PC-3 (cell line): ENCODE data around the gene GRM1. TPM values are rescaled to one million over a fixed set of nuclear protein-coding genes. Genes with fewer than 3 reads are reported as not detected.
A peak's percentile ranks its signal among the peaks of the same experiment; 100 is the strongest.

Source experiments
- ATAC-seq: fragments of 200-7000 bp; cut with Tn5 transposase; 2 replicates; pipeline ENCODE4 v1.9.1; 2020; ENCODE audit warnings: mild to moderate bottlenecking, moderate library complexity
- BruUV-seq: library from RNA; stranded (reverse); fragments of 400-500 nt; replicated peaks from 2 replicates; lab custom pipeline; 2021; lab: Mats Ljungman, UMichigan
- CTCF ChIA-PET: fragments of 300-600 bp; sonication (Branson Sonifier 250); formaldehyde crosslinking; loops from one replicate; lab custom pipeline; 2022; ENCODE audit warnings: antibody characterized with exemption; lab: Charles Lee
- POLR2A ChIA-PET: fragments of 300-600 bp; sonication (Branson Sonifier 250); formaldehyde crosslinking; loops from one replicate; lab custom pipeline; 2022; ENCODE audit warnings: antibody characterized with exemption; ENCODE audit not compliant: unreplicated experiment; lab: Charles Lee
- DNase-seq: peaks from one replicate; pipeline ENCODE4 v3.0.0-alpha.2; 2015
- H2AFZ ChIP-seq: fragments of 300-600 bp; sonication (generic); 2 replicates; pipeline ENCODE4 v1.6.0; 2016; ENCODE audit warnings: antibody characterized with exemption, low read length
- H3F3A ChIP-seq: fragments of 300-600 bp; sonication (generic); one replicate; pipeline ENCODE4 v1.6.0; 2017; ENCODE audit warnings: antibody characterized with exemption, low read length, control low read depth, mild to moderate bottlenecking; ENCODE audit not compliant: unreplicated experiment
- H3K27ac ChIP-seq: fragments of 300-600 bp; sonication (generic); 2 replicates; pipeline ENCODE4 v1.5.1; 2016; ENCODE audit warnings: mild to moderate bottlenecking, low read length
- H3K27me3 ChIP-seq: fragments of 300-600 bp; sonication (generic); 2 replicates; pipeline ENCODE4 v1.6.1; 2016; ENCODE audit warnings: low read length, mixed read lengths
- H3K36me3 ChIP-seq: fragments of 300-600 bp; sonication (generic); 2 replicates; pipeline ENCODE4 v1.6.1; 2016; ENCODE audit warnings: low read depth, mixed run types, low read length, mixed read lengths
- H3K4me1 ChIP-seq: fragments of 300-600 bp; sonication (generic); 2 replicates; pipeline ENCODE4 v1.5.1; 2016; ENCODE audit warnings: low read length; ENCODE audit not compliant: insufficient read depth
- H3K4me2 ChIP-seq: fragments of 300-600 bp; sonication (generic); 2 replicates; pipeline ENCODE4 v1.6.0; 2016; ENCODE audit warnings: low read length
- H3K4me3 ChIP-seq: fragments of 300-600 bp; sonication (generic); 2 replicates; pipeline ENCODE4 v1.5.1; 2016; ENCODE audit warnings: mild to moderate bottlenecking, low read length, mixed read lengths
- H3K79me2 ChIP-seq: fragments of 300-600 bp; sonication (generic); 2 replicates; pipeline ENCODE4 v1.6.1; 2017; ENCODE audit warnings: low read length, mixed read lengths
- H3K9ac ChIP-seq: fragments of 300-600 bp; sonication (generic); 2 replicates; pipeline ENCODE4 v1.6.0; 2016; ENCODE audit warnings: mild to moderate bottlenecking, low read length
- H3K9me2 ChIP-seq: fragments of 300-600 bp; sonication (generic); replicated peaks from 2 replicates; pipeline ENCODE4 v1.6.1; 2016; ENCODE audit warnings: mixed run types, low read length, mixed read lengths
- H3K9me3 ChIP-seq: fragments of 300-600 bp; sonication (generic); 2 replicates; pipeline ENCODE4 v1.6.1; 2016; ENCODE audit warnings: low read length, mixed read lengths
- H4K20me1 ChIP-seq: fragments of 300-600 bp; sonication (generic); 2 replicates; pipeline ENCODE4 v1.6.1; 2016; ENCODE audit warnings: low read length, mixed read lengths
- CTCF ChIP-seq: fragments of 300-600 bp; sonication (generic); conservative IDR thresholded peaks from 2 replicates; pipeline ENCODE4 v1.5.1; 2017; ENCODE audit warnings: antibody characterized with exemption, low read depth, mild to moderate bottlenecking, low read length
- EZH2 ChIP-seq: fragments of 300-600 bp; sonication (generic); IDR thresholded peaks from one replicate; pipeline ENCODE4 v1.6.1; 2017; ENCODE audit warnings: antibody characterized with exemption, mild to moderate bottlenecking, low read length; ENCODE audit not compliant: unreplicated experiment
- EZH2phosphoT487 ChIP-seq: fragments of 300-600 bp; sonication (generic); IDR thresholded peaks from 2 replicates; pipeline ENCODE4 v1.6.1; 2018; ENCODE audit warnings: mild to moderate bottlenecking, antibody characterized with exemption, low read length, borderline replicate concordance
- intact Hi-C: fragments of 100-400 bp; cut with micrococcal nuclease; formaldehyde crosslinking; loops from 2 replicates; pipeline ENCODE4 v1.9.0; 2023
- total RNA-seq: library from RNA; depleted of rRNA; stranded (reverse); fragments of >200 nt; gene quantifications from 2 replicates; pipeline ENCODE4 v1.2.3, GENCODE V29; 2014

Gene GRM1
- total RNA-seq, 1 experiment from 2014 or later, result 0.11 TPM

DNA sequence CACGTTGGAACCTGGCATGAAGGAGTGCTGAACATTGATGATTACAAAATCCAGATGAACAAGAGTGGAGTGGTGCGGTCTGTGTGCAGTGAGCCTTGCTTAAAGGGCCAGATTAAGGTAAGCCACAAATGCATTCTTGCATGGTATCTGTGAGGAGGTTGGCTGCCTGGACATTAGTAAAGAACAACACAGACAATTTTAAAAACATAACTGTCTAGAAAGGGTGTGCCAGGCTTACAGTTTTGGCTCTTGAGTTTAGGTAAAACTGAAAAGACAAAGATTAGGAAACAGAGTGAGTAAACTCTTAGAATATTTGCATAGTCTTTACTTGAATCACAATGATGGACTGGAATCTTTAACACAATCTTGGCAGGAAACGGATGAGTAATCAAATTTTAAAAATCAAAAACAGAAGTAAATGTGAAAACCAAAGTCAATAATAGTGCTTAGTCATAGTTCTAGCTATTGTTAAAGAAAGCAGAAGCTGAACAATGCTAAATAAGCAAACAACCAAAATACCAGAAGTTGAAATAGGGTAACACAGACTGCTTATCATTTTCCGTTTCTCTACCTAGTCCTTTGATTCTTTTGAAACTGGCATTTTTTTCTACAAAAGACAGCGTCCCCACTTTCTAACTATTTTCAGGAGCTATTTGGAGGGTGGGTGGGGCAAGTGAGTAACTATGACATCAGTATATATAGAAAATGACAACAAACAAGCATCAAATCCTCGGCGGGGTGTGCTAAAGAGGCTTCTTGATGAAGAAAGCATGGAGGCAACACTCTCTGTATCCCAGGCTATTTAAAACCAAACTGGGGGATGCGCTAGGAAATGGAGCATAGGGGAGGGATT, 328.9 kb downstream of the GRM1 start:
- Histone ChIP-seq H3K36me3 (no peaks in the 10 kb centered on the region), H3K27me3 (no peaks in the 10 kb centered on the region), H3K9ac (peak overlapping the region; percentile 27; the same call in 1 of the 2 replicates), H3F3A (no peaks in the 10 kb centered on the region), H3K27ac (peak overlapping the region; percentile 85), H3K4me1 (peaks cover 33% of the 10 kb centered on the region), H3K4me2 (peak overlapping the region; percentile 69), H2AFZ (no peak overlapping the region), H3K4me3 (peak overlapping the region; percentile 46), H3K9me2 (no peaks in the 10 kb centered on the region), H4K20me1 (no peaks in the 10 kb centered on the region), H3K9me3 (no peaks in the 10 kb centered on the region), H3K79me2 (no peaks in the 10 kb centered on the region)
- peak; percentile 78 for DNase-seq
- CTCF ChIA-PET, result no interaction called here
- TF ChIP-seq EZH2phosphoT487 (no peak), CTCF (no peak), EZH2 (no peak)
- ATAC-seq, result peak; percentile 80
- POLR2A ChIA-PET, result interaction anchor here (0.7 kb wide), 1 partner anchor 185 kb away, joined by 5 read pairs; no protein-coding TSS in a partner anchor
- no TSS peak for BruUV-seq
- intact Hi-C loops, result loop anchor here (5.0 kb wide), 1 partner anchor 184 kb away; the partner anchor contains the start of gene RAB32

GRCh38 chr6:146358431-146359046, 329.7 kb downstream of the GRM1 start:
- Histone ChIP-seq H3K36me3 (no peaks in the 10 kb centered on the region), H3K9ac (peak overlapping the region; percentile 27; the same call in 1 of the 2 replicates), H3F3A (no peaks in the 10 kb centered on the region), H3K9me2 (no peaks in the 10 kb centered on the region), H3K27ac (peak overlapping the region; percentile 85), H3K4me3 (peak overlapping the region; percentile 46), H3K4me1 (peaks cover 33% of the 10 kb centered on the region), H3K9me3 (no peaks in the 10 kb centered on the region), H3K4me2 (peak overlapping the region; percentile 69), H3K79me2 (no peaks in the 10 kb centered on the region), H2AFZ (no peak overlapping the region), H4K20me1 (no peaks in the 10 kb centered on the region), H3K27me3 (no peaks in the 10 kb centered on the region)
- CTCF ChIA-PET, result no interaction called here
- no TSS peak for BruUV-seq
- intact Hi-C loops, result loop anchor here (5.0 kb wide), 1 partner anchor 184 kb away; the partner anchor contains the start of gene RAB32
- DNase-seq (peak; percentile 48), ATAC-seq (peak; percentile 7)
- no peak for TF ChIP-seq EZH2
- TF ChIP-seq CTCF, result no peak
- no peak for TF ChIP-seq EZH2phosphoT487
- POLR2A ChIA-PET, result no interaction called here
